ENCODE results near the gene DRC3.

The DRC3 gene

GRCh38 chr17:18025241-18025944 lies 52.7 kb downstream of the DRC3 start:
- no peak for DNase-seq

GRCh38 chr17:18025945-18026776 lies 53.5 kb downstream of the DRC3 start:
- DNase-seq, result no peak

GRCh38 chr17:18027280-18027679 lies 54.6 kb downstream of the DRC3 start:
- DNase-seq, result no peak

GRCh38 chr17:18028114-18028951 lies 55.7 kb downstream of the DRC3 start:
- DNase-seq, result no peak

- DNase-seq, result no peak
Observed at GRCh38 chr17:18028952-18029540, 56.4 kb downstream of the DRC3 start.

- DNase-seq, result no peak
Observed at GRCh38 chr17:18031955-18032354, 59.3 kb downstream of the DRC3 start.

GRCh38 chr17:18033442-18034099 lies 60.9 kb downstream of the DRC3 start:
- peak; percentile 45 for DNase-seq

GRCh38 chr17:18035704-18036103 lies 63.0 kb downstream of the DRC3 start:
- no peak for DNase-seq

- DNase-seq, result no peak
Observed at GRCh38 chr17:18037486-18037885, 64.8 kb downstream of the DRC3 start.

GRCh38 chr17:18038149-18038850 lies 65.6 kb downstream of the DRC3 start:
- no peak for DNase-seq

GRCh38 chr17:18038861-18039534 lies 66.3 kb downstream of the DRC3 start, which contains the start of the genes ATPAF2 and GID4:
TSS of gene ATPAF2 (minus strand) at chr17:18039168. CDS start at chr17:18039013, 155 bp downstream.
TSS of gene GID4 (plus strand) at chr17:18039408. CDS start at chr17:18039465, 57 bp downstream.
- peak; percentile 100 for DNase-seq

- DNase-seq, result no peak
Observed at GRCh38 chr17:18039535-18040260, 67.0 kb downstream of the DRC3 start.

- DNase-seq, result no peak
Observed at GRCh38 chr17:18040261-18040858, 67.7 kb downstream of the DRC3 start.

- no peak for DNase-seq
Observed at GRCh38 chr17:18041776-18042175, 69.1 kb downstream of the DRC3 start.

GRCh38 chr17:18042983-18043382 lies 70.3 kb downstream of the DRC3 start:
- no peak for DNase-seq

GRCh38 chr17:18043491-18043890 lies 70.8 kb downstream of the DRC3 start:
- no peak for DNase-seq

- DNase-seq, result no peak
Observed at GRCh38 chr17:18044609-18045008, 71.9 kb downstream of the DRC3 start.

GRCh38 chr17:18045691-18046350 lies 73.2 kb downstream of the DRC3 start:
- no peak for DNase-seq

- no peak for DNase-seq
Observed at GRCh38 chr17:18055597-18055996, 82.9 kb downstream of the DRC3 start.

All from effector CD4-positive, alpha-beta T cell (primary cell).